T-cell (primary cell): ENCODE measurements around the gene KDELR3. TPM values are rescaled to one million over a fixed set of nuclear protein-coding genes. Genes with fewer than 3 reads are reported as not detected.
A peak's percentile ranks its signal among the peaks of the same experiment; 100 is the strongest.

Experiments used
- ATAC-seq, 4 experiments: fragments of 200-7000 bp in 3 of 4; fragments of 150-1000 bp in 1 of 4; cut with Tn5 transposase; replicated peaks in 1 of 4; 1 replicate in 3 of 4; 2 replicates in 1 of 4; pipeline ENCODE4 v1.10.0; 2021; ENCODE audit warnings: moderate library complexity in 3 of 4, mild to moderate bottlenecking in 2 of 4, moderate number of reproducible peaks in 1 of 4
- CTCF ChIA-PET, 2 donors: fragments of 300-600 bp; sonication (Branson Sonifier 250); formaldehyde crosslinking; loops; one replicate each; lab custom pipeline; 2022; ENCODE audit warnings: antibody characterized with exemption in 2 of 2; lab: Charles Lee
- POLR2A ChIA-PET, 2 donors: fragments of 300-600 bp; sonication (Branson Sonifier 250); formaldehyde crosslinking; loops; one replicate each; lab custom pipeline; 2022; ENCODE audit warnings: antibody characterized with exemption in 2 of 2; lab: Charles Lee
- DNase-seq, 35 experiments: peaks; one replicate each; pipeline versions ENCODE4 v3.0.0 to v3.0.0-alpha.2; 2013 to 2023
- H3K27ac ChIP-seq: one replicate; pipeline ENCODE4 v1.5.1; 2013; ENCODE audit warnings: low read length
- H3K27me3 ChIP-seq, 2 experiments: replicated peaks in 1 of 2; 1 replicate in 1 of 2; 2 replicates in 1 of 2; pipeline versions ENCODE4 v1.6.1 to v1.7.0; 2013; ENCODE audit warnings: low read length in 1 of 2, mixed read lengths in 1 of 2; ENCODE audit not compliant: control insufficient read depth in 2 of 2, insufficient read depth in 2 of 2; ENCODE audit errors: extremely low read depth in 1 of 2
- H3K36me3 ChIP-seq, 2 donors: 1 replicate in 1 of 2; 2 replicates in 1 of 2; pipeline versions ENCODE4 v1.6.1 to v1.7.0; 2013; ENCODE audit warnings: low read length in 1 of 2; ENCODE audit not compliant: control insufficient read depth in 2 of 2, insufficient read depth in 1 of 2; ENCODE audit errors: extremely low read depth in 1 of 2
- H3K4me1 ChIP-seq, 2 experiments: 1 replicate in 1 of 2; 2 replicates in 1 of 2; pipeline versions ENCODE4 v1.6.1 to v1.7.0; 2013; ENCODE audit warnings: low read length in 2 of 2, mixed read lengths in 1 of 2; ENCODE audit not compliant: insufficient read depth in 2 of 2, control insufficient read depth in 1 of 2; ENCODE audit errors: extremely low read depth in 1 of 2
- H3K4me3 ChIP-seq, 2 donors: 1 replicate in 1 of 2; 2 replicates in 1 of 2; pipeline versions ENCODE4 v1.5.1 to v1.7.0; 2013; ENCODE audit warnings: mild to moderate bottlenecking in 2 of 2, low read length in 1 of 2, moderate library complexity in 1 of 2; ENCODE audit not compliant: control insufficient read depth in 1 of 2; ENCODE audit errors: extremely low read depth in 1 of 2
- H3K9me3 ChIP-seq: 2 replicates; pipeline ENCODE4 v1.7.0; 2013
- H3K27ac Mint-ChIP-seq, 2 donors: one replicate each; pipeline ENCODE4 v1.8.0; 2020 to 2021; ENCODE audit warnings: mild to moderate bottlenecking in 2 of 2, mixed read lengths in 2 of 2
- H3K27me3 Mint-ChIP-seq, 2 donors: one replicate each; pipeline ENCODE4 v1.8.0; 2021 to 2022; ENCODE audit warnings: mixed read lengths in 2 of 2
- H3K36me3 Mint-ChIP-seq: one replicate; pipeline ENCODE4 v1.8.0; 2021; ENCODE audit warnings: mixed read lengths
- H3K4me1 Mint-ChIP-seq, 3 donors: one replicate each; pipeline ENCODE4 v1.8.0; 2020 to 2022; ENCODE audit warnings: mixed read lengths in 3 of 3, mild to moderate bottlenecking in 1 of 3
- H3K4me3 Mint-ChIP-seq, 3 donors: one replicate each; pipeline ENCODE4 v1.8.0; 2020 to 2022; ENCODE audit warnings: mild to moderate bottlenecking in 3 of 3, mixed read lengths in 3 of 3, moderate library complexity in 3 of 3
- H3K9me3 Mint-ChIP-seq, 3 donors: one replicate each; pipeline ENCODE4 v1.8.0; 2020 to 2022; ENCODE audit warnings: mixed read lengths in 3 of 3
- WGBS: methylation state at CpG from one replicate; pipeline ENCODE4 v1.1.5; 2013; ENCODE audit warnings: missing lambda C conversion rate; ENCODE audit not compliant: insufficient coverage; 5-methylcytosine and 5-hydroxymethylcytosine counted together
- total RNA-seq, 35 experiments: library from RNA in 6 of 35; stranded (reverse) in 6 of 35; fragments of 120-200 nt in 1 of 35; gene quantifications; one replicate each; pipeline versions ENCODE4 v1.2.1 to v1.2.4 and lab custom pipeline; 2013 to 2026

The KDELR3 gene
- total RNA-seq, 5 donors from 2014 or later (not counting 1 experiment from before 2014, with no cell fraction given) = 0.20 to 0.29 (median 0.25) TPM; not detected in 2

DNA sequence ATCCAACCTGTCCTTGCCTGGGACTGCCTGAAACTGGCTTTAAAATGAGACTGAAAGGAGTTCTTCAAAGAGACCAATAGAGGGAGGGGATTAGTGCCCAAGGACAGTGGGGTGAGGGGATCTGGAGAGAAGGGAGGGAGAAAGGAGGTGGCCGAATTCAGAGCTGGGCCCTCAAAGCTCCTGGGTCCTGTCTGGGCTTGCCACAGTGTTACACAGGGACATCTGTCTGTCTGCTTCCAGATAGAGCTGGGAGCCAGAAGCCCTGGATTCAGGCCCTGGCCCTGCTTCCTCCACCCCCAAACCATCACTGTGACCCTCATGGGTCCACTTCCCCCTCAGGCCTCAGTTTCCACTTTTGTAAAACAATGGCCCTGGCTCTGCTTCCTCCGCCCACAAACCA, 16.5 kb upstream of the KDELR3 start:
- Histone ChIP-seq H3K27me3 (peaks cover under 1 to 83% of the 10 kb centered on the region in 2 experiments), H3K4me3 (no peak overlapping the region), H3K36me3 (no peaks in the 10 kb centered on the region), H3K9me3 (no peaks in the 10 kb centered on the region), H3K4me1 (peaks cover 5 to 13% of the 10 kb centered on the region in 2 experiments), H3K27ac (no peak overlapping the region)
- no peak for ATAC-seq
- no peak overlapping the region for H3K27ac Mint-ChIP-seq
- H3K4me1 Mint-ChIP-seq = peaks cover 7 to 11% (median 8%) of the 10 kb centered on the region in 3 donors
- ChIA-PET CTCF (no interaction called here), POLR2A (interaction anchor here in 1 of 2 donors (0.5 to 0.6 kb wide), 2 partner anchors 230 to 705 kb away, joined by 3 read pairs; no protein-coding TSS in a partner anchor)
- peaks cover under 1% of the 10 kb centered on the region for H3K36me3 Mint-ChIP-seq
- no peaks in the 10 kb centered on the region for H3K9me3 Mint-ChIP-seq
- no peak for DNase-seq
- no peak overlapping the region for H3K4me3 Mint-ChIP-seq
- 100% methylated on average over 1 of the region's 2 CpGs for WGBS
- H3K27me3 Mint-ChIP-seq = peaks cover 20 to 51% of the 10 kb centered on the region in 2 donors

DNA sequence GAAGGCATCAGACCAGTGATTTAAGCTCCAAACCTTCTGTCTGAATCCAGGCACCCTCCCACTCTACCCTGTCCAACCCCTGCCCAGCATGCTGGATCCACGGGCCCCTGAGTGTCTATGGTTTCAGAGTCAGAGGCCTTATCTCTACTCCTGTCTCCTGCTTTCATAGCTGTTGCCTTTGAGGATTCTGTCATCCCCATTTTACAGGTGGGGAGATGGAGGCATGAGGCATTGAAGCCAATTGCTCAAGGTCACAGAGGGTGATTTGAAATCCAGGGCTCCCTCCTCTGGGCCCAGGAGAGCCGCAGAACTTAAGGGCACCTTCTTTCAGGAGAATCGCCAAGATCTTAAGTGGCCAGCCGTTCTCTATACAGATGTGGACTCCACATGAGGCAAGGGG, 16.0 kb upstream of the KDELR3 start:
- H3K27me3 ChIP-seq = peaks cover 5 to 86% of the 10 kb centered on the region in 2 experiments
- H3K27me3 Mint-ChIP-seq = peaks cover 24 to 56% of the 10 kb centered on the region in 2 donors
- no peaks in the 10 kb centered on the region for H3K36me3 ChIP-seq
- no peaks in the 10 kb centered on the region for H3K9me3 ChIP-seq
- H3K4me3 Mint-ChIP-seq = no peak overlapping the region
- peaks cover 5% of the 10 kb centered on the region for H3K36me3 Mint-ChIP-seq
- ChIA-PET CTCF (no interaction called here), POLR2A (interaction anchor here in 1 of 2 donors (0.5 to 0.6 kb wide), 2 partner anchors 229 to 704 kb away, joined by 3 read pairs; no protein-coding TSS in a partner anchor)
- H3K4me1 ChIP-seq = peaks cover 5 to 14% of the 10 kb centered on the region in 2 experiments
- ATAC-seq = no peak
- H3K4me1 Mint-ChIP-seq = peaks cover 11 to 16% (median 12%) of the 10 kb centered on the region in 3 donors
- no peak for DNase-seq
- H3K27ac Mint-ChIP-seq = no peak overlapping the region
- no peak overlapping the region for H3K4me3 ChIP-seq
- no peaks in the 10 kb centered on the region for H3K9me3 Mint-ChIP-seq
- no peak overlapping the region for H3K27ac ChIP-seq
- WGBS = 92% methylated on average over 3 of the region's 4 CpGs

- no peak overlapping the region for H3K4me3 ChIP-seq
- H3K27me3 Mint-ChIP-seq = peaks cover 31 to 62% of the 10 kb centered on the region in 2 donors
- CTCF ChIA-PET = no interaction called here
- H3K36me3 Mint-ChIP-seq = peaks cover 5% of the 10 kb centered on the region
- no peak for DNase-seq
- 81% methylated on average over 13 of the region's 25 CpGs for whole genome bisulfite sequencing
- H3K9me3 Mint-ChIP-seq = no peaks in the 10 kb centered on the region
- no peak overlapping the region for H3K4me3 Mint-ChIP-seq
- peaks cover 13 to 18% (median 15%) of the 10 kb centered on the region in 3 donors for H3K4me1 Mint-ChIP-seq
- H3K36me3 ChIP-seq = no peaks in the 10 kb centered on the region
- no peak for ATAC-seq
- POLR2A ChIA-PET = no interaction called here
- peaks cover 5 to 86% of the 10 kb centered on the region in 2 experiments for H3K27me3 ChIP-seq
- no peak overlapping the region for H3K27ac Mint-ChIP-seq
- no peaks in the 10 kb centered on the region for H3K9me3 ChIP-seq
- no peak overlapping the region for H3K27ac ChIP-seq
- peaks cover 5 to 14% of the 10 kb centered on the region in 2 experiments for H3K4me1 ChIP-seq
Measured at GRCh38 chr22:38452373-38453065, 15.4 kb upstream of the KDELR3 start.

- H3K36me3 Mint-ChIP-seq = peaks cover 5% of the 10 kb centered on the region
- H3K27me3 ChIP-seq = peaks cover 5 to 89% of the 10 kb centered on the region in 2 experiments
- no peaks in the 10 kb centered on the region for H3K9me3 ChIP-seq
- DNase-seq (no peak), ATAC-seq (no peak)
- H3K27ac Mint-ChIP-seq = no peak overlapping the region
- WGBS = 80% methylated on average over 5 of the region's 11 CpGs
- peaks cover 36 to 68% of the 10 kb centered on the region in 2 donors for H3K27me3 Mint-ChIP-seq
- no peaks in the 10 kb centered on the region for H3K36me3 ChIP-seq
- CTCF ChIA-PET = no interaction called here
- H3K4me1 Mint-ChIP-seq = peaks cover 13 to 18% (median 15%) of the 10 kb centered on the region in 3 donors
- POLR2A ChIA-PET = no interaction called here
- no peak overlapping the region for H3K4me3 Mint-ChIP-seq
- peaks cover 5 to 14% of the 10 kb centered on the region in 2 experiments for H3K4me1 ChIP-seq
- no peak overlapping the region for H3K27ac ChIP-seq
- H3K9me3 Mint-ChIP-seq = no peaks in the 10 kb centered on the region
- H3K4me3 ChIP-seq = no peak overlapping the region
Measured at GRCh38 chr22:38453066-38453672, 14.7 kb upstream of the KDELR3 start.

GRCh38 chr22:38453996-38454352, 13.9 kb upstream of the KDELR3 start:
- ChIA-PET POLR2A (no interaction called here), CTCF (no interaction called here)
- peak overlapping the region in 1 of 2 donors; percentile 83 for H3K4me3 ChIP-seq
- H3K27me3 ChIP-seq = peaks cover 8 to 88% of the 10 kb centered on the region in 2 experiments
- no CpG with 5 or more reads among the region's 3 CpGs for WGBS
- Mint-ChIP-seq H3K4me1 (peaks cover 13 to 18% (median 15%) of the 10 kb centered on the region in 3 donors), H3K36me3 (peaks cover 5% of the 10 kb centered on the region), H3K27ac (no peak overlapping the region), H3K4me3 (peak overlapping the region; percentile 77 to 82 (median 78)), H3K27me3 (peaks cover 43 to 73% of the 10 kb centered on the region in 2 donors), H3K9me3 (no peaks in the 10 kb centered on the region)
- H3K27ac ChIP-seq = no peak overlapping the region
- H3K9me3 ChIP-seq = no peaks in the 10 kb centered on the region
- no peaks in the 10 kb centered on the region for H3K36me3 ChIP-seq
- ATAC-seq (no peak), DNase-seq (no peak)
- H3K4me1 ChIP-seq = peaks cover 5 to 14% of the 10 kb centered on the region in 2 experiments

GRCh38 chr22:38454353-38455075, 13.4 kb upstream of the KDELR3 start:
- Histone ChIP-seq H3K27me3 (peaks cover 8 to 88% of the 10 kb centered on the region in 2 experiments), H3K27ac (no peak overlapping the region), H3K36me3 (no peaks in the 10 kb centered on the region), H3K9me3 (no peaks in the 10 kb centered on the region), H3K4me3 (peak overlapping the region; percentile 19 to 83), H3K4me1 (peaks cover 5 to 14% of the 10 kb centered on the region in 2 experiments)
- Mint-ChIP-seq H3K4me1 (peaks cover 13 to 18% (median 15%) of the 10 kb centered on the region in 3 donors), H3K27ac (no peak overlapping the region), H3K9me3 (no peaks in the 10 kb centered on the region), H3K36me3 (peaks cover 5% of the 10 kb centered on the region), H3K27me3 (peaks cover 48 to 76% of the 10 kb centered on the region in 2 donors), H3K4me3 (peak overlapping the region; percentile 77 to 82 (median 78))
- WGBS = 2% methylated on average over 61 of the region's 67 CpGs
- peak; percentile 33 to 65 (median 44) for ATAC-seq
- POLR2A ChIA-PET = no interaction called here
- DNase-seq = peak in 20 of 35 experiments; percentile 3 to 41 (median 16)
- CTCF ChIA-PET = no interaction called here
